ENCODE results near the gene PXT1. TPM values are rescaled to one million over a fixed set of nuclear protein-coding genes. Genes with fewer than 3 reads are reported as not detected.

PXT1 gene
- total and polyA plus RNA-seq, 9 of the 15 experiments (the other 6 are each of a cell fraction or from before 2014, with no cell fraction given): 0.09 to 0.11 (median 0.10) TPM; not detected in 5

DNA sequence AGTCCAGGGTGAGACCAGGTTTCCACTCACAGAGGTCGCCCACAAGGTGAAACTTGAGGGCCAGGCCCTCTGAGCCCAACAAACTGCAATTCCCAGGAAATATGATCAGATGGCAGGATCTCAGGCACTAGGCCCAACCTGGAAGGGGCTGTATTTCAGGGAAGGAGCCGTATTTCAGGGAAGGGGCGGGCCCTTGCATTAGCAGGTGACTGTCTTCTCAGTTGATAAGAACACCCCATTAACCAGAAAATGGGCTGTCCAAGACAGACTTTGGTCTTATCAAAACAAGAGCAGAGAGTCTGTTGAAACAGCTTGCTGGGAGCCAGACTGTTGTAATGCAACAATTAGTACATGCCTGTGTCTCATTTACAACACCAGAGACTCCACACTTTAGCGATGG lies 95.0 kb downstream of the PXT1 start (continued):
- TF ChIP-seq SRF (CRISPR knock-in tag; IDR thresholded peaks at IDR 0.05) (no peak), SPI1 (IDR thresholded peaks at IDR 0.05; ENCODE audit: borderline replicate concordance, low read depth, low read length) (no peak), NFRKB (IDR thresholded peaks at IDR 0.05; ENCODE audit: low read depth) (no peak), PTRF (tag; IDR thresholded peaks at IDR 0.05) (no peak), TEAD4 (IDR thresholded peaks at IDR 0.05; ENCODE audit: low read length) (peak; percentile 91), TEAD4 (CRISPR knock-in tag; IDR thresholded peaks at IDR 0.05; ENCODE audit: borderline replicate concordance) (no peak), FOS (IDR thresholded peaks at IDR 0.05; ENCODE audit: extremely low read depth, insufficient read length) (no peak), ZNF143 (CRISPR knock-in tag; IDR thresholded peaks at IDR 0.05) (no peak), ZNF830 (CRISPR knock-in tag; IDR thresholded peaks at IDR 0.05) (no peak), PPARD (CRISPR knock-in tag; IDR thresholded peaks at IDR 0.05) (no peak), KLF1 (tag; IDR thresholded peaks at IDR 0.05) (peak; percentile 47; the same call in 1 of the 2 replicates), ZKSCAN3 (CRISPR knock-in tag; IDR thresholded peaks at IDR 0.05) (no peak), ZNF780A (CRISPR knock-in tag; IDR thresholded peaks at IDR 0.05) (no peak), KLF6 (CRISPR knock-in tag; IDR thresholded peaks at IDR 0.05; ENCODE audit: borderline replicate concordance) (no peak), ZNF778 (CRISPR knock-in tag; IDR thresholded peaks at IDR 0.05) (no peak), ZBTB8A (IDR thresholded peaks at IDR 0.05; ENCODE audit: partially characterized antibody) (no peak), TARDBP (IDR thresholded peaks at IDR 0.05) (no peak), MYC (IDR thresholded peaks at IDR 0.05; ENCODE audit: low read depth, low read length) (no peak), MYC (CRISPR knock-in tag; IDR thresholded peaks at IDR 0.05; ENCODE audit: borderline replicate concordance, low read depth) (no peak), ERF (CRISPR knock-in tag; IDR thresholded peaks at IDR 0.05) (no peak), XRCC5 (IDR thresholded peaks at IDR 0.05; ENCODE audit: low read depth, low read length) (no peak), ZNF77 (CRISPR knock-in tag; IDR thresholded peaks at IDR 0.05) (no peak), WHSC1 (IDR thresholded peaks at IDR 0.05; ENCODE audit: low read length) (no peak), SRSF3 (IDR thresholded peaks at IDR 0.05; ENCODE audit: insufficient read depth, low read length) (no peak), MAFK (IDR thresholded peaks at IDR 0.05; ENCODE audit: low read length) (no peak), SRSF7 (optimal IDR thresholded peaks at IDR 0.05; ENCODE audit: low read depth, low read length) (no peak)
- TF ChIP-seq, protein P1, sequence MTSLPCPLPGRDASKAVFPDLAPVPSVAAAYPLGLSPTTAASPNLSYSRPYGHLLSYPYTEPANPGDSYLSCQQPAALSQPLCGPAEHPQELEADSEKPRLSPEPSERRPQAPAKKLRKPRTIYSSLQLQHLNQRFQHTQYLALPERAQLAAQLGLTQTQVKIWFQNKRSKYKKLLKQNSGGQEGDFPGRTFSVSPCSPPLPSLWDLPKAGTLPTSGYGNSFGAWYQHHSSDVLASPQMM (CRISPR knock-in tag; IDR thresholded peaks at IDR 0.05): no peak
- TF ChIP-seq, protein P2, sequence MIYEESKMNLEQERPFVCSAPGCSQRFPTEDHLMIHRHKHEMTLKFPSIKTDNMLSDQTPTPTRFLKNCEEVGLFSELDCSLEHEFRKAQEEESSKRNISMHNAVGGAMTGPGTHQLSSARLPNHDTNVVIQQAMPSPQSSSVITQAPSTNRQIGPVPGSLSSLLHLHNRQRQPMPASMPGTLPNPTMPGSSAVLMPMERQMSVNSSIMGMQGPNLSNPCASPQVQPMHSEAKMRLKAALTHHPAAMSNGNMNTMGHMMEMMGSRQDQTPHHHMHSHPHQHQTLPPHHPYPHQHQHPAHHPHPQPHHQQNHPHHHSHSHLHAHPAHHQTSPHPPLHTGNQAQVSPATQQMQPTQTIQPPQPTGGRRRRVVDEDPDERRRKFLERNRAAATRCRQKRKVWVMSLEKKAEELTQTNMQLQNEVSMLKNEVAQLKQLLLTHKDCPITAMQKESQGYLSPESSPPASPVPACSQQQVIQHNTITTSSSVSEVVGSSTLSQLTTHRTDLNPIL (CRISPR knock-in tag; IDR thresholded peaks at IDR 0.05): no peak
- TF ChIP-seq, protein P3, sequence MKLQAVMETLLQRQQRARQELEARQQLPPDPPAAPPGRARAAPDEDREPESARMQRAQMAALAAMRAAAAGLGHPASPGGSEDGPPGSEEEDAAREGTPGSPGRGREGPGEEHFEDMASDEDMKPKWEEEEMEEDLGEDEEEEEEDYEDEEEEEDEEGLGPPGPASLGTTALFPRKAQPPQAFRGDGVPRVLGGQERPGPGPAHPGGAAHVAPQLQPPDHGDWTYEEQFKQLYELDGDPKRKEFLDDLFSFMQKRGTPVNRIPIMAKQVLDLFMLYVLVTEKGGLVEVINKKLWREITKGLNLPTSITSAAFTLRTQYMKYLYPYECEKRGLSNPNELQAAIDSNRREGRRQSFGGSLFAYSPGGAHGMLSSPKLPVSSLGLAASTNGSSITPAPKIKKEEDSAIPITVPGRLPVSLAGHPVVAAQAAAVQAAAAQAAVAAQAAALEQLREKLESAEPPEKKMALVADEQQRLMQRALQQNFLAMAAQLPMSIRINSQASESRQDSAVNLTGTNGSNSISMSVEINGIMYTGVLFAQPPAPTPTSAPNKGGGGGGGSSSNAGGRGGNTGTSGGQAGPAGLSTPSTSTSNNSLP (IDR thresholded peaks at IDR 0.05; ENCODE audit: borderline replicate concordance, low read depth, low read length): no peak
